Measurements from ENCODE around the gene EED.
"Not testable (repeated sequence)": the region's sequence is repeated elsewhere in the genome, so short reads cannot be mapped to it uniquely, and the experiment has no call there.

The EED gene

DNA sequence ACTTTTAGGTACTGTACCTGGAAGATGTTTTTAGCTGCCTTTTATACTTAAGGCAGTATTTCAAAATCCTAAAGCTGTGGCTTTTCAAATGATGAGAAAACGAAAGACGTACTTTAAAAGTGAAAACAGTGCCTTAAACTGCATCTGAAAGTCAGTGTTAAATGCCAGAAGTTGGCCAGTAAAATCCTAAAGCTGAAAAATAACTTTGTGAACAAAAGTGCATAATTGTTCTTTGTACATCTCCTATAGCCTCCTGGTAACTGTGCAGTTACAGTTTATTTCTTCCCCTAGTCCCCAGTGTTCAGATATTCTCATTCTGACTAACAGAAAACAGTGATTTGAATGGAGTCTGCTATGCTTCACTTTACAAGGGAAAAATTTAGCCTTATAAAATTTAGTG, 6.8 kb downstream of the EED start:
- no peak for DNase-seq

DNA sequence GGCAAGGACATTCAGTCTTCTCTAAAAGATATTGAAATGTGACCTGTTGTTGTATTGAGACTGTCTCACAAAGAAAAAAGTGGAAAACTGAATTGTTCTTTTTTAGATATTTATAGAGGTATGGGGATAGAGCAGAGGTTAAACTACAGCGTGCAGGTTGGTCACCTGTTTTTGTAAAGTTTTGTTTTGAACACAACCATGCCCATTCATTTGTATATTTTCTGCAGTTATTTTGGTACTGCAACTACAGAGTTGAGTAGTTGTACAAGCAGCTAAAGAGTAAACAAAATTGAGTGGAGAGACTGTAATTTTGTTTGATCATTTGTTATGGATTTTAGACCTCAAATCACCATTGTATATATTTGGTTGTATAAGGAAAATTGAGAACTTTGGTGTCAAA, 11.3 kb downstream of the EED start:
- DNase-seq = no peak

DNA sequence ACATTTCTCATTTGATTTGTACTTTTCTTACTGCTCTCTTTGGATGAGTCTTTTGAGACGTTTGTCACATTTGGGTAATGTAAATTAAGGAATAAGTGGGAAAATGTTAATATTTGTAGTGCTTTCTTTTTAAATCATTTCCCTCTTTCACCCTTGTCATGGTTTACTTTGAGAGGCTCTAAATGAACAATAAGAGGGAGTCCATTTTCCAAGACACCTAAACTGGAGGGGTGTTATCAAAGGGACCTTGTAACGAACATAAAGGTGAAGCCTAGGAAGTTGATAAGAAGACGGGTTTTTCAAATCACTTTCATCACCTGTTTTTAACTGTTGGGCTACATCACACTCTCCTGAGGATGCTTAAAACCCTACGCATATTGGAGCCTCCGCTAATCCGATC, 12.1 kb downstream of the EED start:
- no peak for DNase-seq

DNA sequence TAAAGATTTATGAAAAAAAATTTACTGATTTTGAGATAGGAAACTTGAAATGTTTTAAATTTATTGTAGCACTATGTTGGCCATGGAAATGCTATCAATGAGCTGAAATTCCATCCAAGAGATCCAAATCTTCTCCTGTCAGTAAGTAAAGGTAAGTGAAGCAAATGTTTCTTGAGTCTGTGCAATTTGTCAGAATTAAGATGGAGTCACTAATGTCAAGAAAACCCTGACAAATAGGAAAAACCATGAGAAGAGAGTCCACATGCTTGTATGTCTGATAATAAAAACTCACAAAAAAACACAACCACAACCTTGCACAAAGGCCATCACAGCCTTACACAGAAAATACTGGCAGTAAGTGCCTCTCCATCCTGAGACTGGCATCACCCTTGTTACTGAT, 12.9 kb downstream of the EED start:
- no peak for DNase-seq

DNA sequence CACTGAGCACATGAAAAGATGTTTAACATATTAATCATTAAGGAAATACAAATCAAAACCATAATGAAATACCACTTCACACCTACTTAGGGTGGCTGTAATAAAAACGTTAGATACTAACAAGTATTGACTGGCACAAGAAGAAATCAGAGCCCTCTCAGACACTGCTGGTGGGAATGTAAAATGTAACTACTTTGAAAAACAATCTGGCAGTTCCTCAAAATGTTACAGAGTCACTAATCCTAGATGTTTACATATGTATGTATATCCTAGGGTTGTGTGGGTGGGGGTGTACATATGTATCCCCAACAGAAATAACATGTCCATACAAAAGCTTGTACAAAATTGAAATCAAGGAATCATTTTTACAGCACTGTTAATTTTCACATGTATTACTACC, 15.2 kb downstream of the EED start:
- no peak for DNase-seq

DNA sequence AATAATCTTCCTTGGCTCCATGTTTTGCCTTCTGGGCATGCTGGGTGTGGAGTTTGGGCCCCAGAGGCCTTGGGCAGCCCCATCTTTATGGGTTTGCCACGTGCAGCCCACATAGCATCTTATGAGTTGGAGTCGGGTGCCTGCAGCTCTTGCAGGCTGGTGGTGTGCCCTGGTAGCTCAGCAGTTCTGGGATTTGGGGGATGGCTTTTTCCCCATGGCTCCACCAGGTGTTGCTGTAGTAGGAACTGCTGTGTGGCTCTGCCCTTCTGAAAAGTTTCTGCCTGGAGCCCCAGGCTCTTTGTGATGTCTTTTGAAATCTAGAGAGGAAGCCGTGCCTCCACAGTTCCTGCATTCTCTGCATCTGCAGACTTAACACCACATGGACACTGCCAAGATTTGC, 16.8 kb downstream of the EED start:
- no peak for DNase-seq

DNA sequence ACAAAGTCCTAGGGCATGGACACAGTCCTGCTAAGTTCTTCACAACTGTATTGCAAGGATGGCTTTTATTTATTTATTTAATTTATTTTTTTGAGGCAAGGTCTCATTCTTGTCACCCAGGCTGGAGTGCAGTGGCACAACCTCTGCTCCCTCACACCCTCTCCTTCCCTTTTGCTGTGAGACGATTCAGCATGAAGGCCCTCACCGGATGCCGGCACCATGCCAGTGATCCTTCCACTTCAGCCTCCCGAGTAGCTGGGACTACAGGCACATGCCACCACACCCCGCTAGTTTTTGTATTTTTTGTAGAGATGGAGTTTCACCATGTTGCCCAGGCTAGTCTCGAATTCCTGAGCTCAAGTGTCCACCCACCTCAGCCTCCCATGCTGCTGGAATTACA, 17.8 kb downstream of the EED start:
- no peak for DNase-seq

DNA sequence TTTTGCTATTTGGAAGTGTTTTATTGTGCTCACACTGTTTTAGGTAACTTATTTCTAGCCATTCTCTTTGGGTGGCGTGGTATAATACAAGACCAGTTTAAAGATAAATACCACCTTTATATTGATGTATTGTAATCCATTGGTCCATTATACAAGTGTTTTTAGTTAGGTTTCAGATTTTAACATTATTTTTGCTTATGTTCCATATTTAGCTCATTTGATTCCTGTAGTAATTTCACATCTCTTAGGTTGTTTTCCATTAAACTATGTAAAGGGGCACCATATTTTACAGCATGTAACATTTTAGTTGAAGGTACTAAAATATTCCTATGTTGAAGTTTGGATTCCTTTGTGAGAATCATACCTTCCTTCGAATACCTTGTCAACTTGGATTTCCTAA, 20.1 kb downstream of the EED start:
- no peak for DNase-seq

DNA sequence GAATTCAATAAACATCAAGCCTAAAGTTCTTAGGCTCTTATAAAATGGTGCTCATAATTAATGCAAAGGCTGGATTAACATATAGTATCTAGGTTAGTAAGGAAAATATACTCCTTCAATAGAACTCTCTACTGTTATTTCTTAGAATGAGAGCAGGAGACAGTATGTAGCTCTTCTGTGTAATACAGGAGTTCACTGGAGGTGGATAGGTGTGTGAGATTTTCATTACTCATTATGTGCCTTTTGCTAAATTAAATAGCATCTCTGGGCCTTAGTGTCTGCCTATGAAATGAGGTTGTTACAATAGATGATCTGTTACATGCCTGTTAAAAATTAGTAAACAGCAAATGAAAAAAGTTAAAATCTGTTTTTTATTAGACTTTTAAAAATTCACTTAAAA, 20.6 kb downstream of the EED start:
- no peak for DNase-seq

DNA sequence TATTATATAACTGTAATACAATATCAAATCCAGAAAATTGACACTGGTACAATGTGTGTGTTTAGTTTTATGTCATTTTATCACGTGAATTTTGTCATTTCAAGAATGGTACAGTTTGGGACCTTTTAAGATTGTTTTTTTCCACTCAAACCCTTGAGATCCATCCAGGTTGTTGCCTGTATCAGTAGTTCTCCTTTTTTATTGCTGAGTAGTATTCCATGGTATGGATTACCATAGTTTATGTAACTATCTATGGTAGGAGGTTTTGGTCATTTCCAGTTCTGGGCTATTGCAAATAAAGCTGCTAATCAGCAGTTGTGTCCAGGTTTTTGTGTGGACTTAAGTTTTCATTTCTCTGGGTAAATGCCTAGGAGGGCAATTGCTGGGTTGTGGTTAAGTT, 25.1 kb downstream of the EED start:
- DNase-seq = no peak

DNA sequence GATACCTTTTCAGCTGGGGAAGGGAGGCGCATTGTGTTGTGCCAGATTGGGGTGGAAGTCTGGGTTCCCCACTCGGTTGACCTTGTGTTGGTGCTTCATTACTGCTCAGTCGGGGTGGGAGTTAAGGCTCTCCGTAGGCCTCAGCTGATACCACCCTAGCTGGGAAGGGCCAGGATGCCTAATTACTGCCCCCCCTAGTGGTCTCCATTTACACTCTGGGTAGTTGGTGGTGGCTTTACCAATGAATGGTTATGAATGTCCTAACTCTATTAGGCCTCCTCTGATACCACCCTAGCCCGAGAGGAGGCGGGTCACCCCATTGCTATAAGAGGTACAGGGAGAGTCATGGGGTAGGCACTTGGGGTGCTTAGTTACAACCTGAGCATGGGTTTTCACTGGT, 29.9 kb downstream of the EED start:
- DNase-seq = no peak

DNA sequence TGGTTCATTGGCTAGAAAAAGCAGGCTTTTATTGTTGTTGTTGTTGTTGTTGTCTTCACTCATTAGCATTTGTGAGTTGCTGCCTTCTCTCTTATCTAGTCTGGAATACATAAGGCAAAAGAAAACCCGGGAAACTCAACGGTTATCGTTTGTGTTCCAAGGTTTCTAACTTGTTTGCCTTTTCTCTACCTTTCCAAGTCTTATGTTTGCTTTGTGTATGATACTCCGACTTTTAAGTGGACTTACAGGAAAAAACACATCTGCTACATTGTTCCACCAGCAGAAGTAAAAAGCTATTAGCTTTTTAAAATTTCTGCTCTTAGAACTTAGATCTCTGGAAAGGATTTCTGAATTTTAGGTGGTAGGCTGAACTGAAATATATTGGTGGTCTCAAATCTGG, 30.4 kb downstream of the EED start:
- DNase-seq = no peak

DNA sequence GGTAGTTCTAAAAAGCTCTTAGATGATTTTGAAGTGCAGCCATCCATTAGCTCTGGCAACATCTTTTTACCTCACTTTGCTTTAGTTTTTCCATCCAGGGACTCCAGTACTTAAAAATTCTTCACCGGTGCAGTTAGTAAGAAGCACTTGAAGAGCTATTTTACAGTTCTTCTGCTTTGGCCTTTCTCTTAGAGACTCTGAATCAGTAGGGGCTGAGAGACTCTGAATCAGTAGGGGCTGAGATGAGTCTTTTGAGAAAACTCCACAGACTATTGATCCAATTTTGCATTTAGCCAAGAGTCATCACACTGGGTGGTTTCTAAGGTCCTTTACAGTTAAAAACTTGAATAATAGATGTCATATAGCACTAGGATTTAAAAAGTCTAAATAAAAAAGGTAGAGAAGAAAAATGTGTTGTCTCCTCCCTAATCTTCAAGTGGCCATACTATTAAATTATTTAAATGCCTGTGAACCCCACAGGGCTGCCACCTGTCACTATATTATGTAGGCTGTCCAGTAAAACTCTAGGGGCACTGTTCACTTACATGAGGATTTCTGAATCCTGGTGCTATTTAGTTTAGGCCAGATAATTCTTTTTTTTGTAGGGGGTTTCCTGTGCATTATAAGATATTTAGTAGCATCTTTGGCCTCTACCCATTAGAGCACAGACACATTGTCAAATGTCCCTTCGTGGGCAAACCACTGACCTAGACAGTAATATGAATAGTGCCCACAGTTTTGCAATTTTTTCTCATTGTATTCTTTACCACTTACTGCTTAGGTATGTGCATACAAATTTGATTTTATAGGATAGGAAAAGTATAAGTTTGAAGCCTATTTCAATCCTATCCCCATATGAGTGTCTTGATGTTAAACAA, 31.2 kb downstream of the EED start:
- DNase-seq = no peak

DNA sequence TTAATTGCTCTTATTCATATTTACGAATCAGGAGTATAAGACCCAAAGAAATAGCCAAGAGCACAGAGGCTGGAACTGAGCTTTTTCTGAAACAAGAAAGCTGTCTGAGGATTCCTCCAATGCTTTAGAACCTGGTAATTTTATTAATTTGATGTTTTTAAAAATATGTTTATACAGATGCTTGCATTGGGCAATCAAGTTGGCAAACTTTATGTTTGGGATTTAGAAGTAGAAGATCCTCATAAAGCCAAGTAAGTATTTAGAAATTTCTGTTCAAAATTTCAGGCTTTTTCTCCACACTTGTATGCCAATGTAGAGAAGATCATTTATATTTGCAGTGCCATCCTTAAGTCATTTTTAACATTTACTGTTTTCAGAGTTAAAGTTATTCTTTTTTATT, 33.2 kb downstream of the EED start:
- no peak for DNase-seq

DNA sequence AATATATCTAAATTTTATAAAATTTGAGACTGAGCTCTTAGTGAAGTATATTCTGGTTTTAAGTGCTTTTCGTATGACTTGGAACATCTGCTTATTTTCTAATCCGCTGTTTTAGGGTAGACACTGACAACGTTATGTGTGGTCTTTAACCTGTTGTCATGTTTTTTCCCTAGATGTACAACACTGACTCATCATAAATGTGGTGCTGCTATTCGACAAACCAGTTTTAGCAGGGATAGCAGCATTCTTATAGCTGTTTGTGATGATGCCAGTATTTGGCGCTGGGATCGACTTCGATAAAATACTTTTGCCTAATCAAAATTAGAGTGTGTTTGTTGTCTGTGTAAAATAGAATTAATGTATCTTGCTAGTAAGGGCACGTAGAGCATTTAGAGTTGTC, 33.7 kb downstream of the EED start:
- DNase-seq = no peak

DNA sequence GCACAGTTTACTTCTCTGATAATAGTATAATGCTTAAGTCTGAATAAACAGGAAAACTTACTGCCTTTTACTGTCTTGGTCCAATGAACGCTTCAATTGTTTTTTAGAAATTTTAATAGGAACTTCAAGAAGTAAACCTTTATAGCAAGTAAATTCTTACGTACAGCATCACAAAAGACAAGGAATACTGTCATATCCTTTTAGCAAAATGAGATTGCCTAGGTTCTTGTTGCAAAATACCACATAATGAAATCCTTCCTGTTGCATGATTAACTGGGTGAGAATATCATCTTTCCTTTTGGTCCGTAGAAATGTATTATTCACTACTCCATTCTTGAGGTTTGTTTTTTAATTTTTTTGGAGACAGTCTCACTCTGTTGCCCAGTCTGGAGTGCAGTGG, 35.2 kb downstream of the EED start:
- no peak for DNase-seq

DNA sequence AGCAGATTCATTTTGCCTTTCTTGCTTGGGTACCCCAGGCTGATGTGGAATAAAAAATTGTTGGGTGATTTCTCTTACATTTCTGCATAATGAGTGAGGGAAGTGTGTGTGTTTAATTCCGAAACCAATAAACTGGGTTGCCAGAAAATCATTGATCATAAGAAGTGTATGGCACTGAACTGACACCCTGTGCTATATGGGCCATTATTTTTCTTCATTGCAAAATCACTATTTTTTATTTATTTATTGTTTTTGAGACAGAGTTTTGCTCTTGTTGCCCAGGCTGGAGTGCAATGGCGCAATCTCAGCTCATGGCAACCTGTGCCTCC, 42.9 kb downstream of the EED start:
- no peak for DNase-seq

DNA sequence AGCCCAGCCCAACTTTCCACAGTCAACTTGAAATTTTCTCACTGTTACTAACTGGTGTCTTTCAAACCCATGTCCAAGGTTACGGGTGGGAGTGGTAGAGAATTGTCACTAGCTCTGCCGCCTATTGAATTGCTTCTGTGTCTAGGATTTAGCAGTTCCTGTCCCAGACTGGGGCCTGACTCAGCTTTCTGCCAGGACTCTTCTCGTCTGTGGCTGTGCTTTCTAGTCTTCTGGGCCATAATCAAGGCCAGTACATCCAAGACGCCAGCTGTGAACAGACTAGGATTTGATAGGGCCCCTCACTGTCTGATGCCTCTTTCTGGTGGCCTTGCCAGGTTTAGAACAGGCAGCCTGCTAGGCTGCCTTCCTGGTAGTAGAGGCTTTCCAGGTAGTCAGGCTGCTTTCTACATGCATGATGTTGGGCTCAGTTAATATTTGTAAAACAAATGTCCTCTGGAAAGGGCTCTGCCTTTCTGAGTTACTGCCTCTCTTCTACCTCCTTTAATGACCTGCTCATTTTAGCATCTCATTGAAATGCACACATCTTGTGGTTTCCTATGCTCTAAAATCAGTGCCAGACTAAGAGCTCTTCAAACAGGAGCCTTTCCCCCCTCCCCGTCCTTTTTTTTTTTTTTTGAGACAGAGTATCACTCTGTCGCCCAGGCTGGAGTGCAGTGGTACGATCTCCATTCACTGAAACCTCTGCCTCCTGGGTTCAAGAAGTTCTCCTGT, 44.4 kb downstream of the EED start:
- DNase-seq = no peak

DNA sequence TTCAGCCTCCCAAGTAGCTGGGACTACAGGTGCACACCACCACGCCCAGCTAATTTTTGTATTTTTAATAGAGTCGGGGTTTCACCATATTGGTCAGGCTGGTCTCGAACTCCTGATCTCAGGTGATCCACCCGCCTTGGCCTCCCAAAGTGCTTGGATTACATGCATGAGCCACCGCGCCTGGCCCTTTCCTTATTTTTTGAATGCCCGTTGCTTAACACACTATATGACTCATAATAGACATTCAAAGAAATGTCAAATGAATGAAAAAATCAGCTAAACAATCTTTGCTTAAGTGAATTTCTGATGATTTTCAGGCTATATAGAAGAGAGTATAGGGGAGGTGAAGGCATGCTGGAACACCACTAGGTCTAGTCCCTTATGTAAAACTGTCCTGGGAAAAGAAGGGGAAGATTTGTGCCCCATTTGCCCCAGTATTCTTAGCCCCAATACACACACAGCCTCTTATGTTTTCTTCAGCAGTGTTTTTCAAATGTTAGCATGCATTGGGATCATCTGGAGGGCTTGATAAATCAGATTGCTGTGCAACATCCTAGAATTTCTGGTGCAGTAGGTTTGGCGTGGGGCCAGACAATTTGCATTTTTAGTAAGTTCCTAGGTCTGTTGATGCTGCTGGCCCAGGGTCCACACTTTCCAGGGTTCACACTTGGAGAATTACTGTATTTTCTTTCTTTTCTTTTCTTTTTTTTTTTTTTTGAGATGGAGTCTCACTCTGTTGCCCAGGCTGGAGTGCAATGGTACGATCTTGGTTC, 45.1 kb downstream of the EED start:
- not testable (repeated sequence) for DNase-seq

DNA sequence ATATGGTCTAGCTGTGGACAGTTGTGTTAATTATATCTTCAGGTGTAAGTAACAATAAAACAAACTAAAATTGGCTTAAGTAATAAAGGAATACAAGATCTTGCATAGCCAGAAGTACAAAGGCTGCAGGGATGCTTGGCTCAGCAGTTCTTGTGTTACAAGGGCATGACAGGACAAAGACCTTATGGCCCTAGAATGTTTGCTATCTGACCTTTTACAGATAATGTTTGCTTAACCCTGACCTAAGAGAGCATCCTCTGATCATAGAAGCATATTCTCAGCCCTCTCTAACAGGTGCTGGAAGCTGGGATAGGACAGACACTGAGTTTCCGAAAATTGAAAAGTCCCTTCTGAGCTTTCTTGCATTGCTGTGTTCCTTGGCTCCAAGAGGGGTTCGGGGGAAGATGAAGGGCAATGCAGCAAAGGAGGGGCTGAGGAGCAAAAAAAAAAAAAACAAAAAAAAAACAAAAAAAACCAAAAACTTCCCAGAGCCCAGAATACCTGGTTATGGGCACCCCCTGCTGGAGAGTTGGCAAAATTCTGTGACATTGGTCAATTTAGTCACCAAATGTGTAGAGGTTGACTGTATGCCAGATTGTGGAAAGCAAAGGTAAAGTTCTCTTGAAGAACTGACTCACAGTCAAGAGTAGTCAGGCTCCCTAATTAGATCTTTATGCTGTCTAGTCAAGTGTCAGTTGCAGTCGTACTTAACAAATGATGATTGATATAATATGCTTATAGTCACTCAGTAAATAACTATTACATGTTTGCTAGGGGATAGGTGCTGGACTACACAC, 47.1 kb downstream of the EED start:
- DNase-seq = peak; percentile 4

DNA sequence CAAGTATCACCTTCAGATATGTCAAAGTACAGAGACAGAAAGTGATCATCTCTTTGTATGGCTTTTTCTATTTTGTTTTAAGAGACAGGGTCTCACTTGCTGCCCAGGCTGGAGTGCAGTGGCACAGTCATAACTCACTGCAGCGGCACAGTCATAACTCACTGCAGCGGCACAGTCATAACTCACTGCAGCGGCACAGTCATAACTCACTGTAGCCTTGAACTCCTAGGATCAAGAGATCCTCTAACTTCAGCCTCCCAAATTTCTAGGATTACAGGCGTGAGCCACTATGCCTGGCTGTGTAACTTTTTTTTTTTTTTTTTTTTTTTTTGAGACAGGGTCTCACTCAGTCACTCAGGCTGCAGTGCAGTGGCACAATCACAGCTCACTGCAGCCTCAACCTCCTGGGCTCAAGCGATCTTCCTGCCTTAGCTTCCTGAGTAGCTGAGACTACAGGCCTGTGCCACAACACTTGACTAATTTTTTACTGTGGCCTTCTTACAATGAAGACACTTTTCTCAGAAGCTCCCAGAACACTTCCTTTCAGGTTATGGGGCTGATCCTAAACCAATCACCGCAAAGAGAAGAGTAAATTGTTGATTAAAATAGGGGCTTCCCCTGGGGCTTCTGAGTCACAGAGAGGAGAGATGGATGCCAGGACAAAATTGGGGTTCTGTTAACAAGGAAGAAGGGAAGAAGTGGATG, 48.5 kb downstream of the EED start:
- no peak for DNase-seq

DNA sequence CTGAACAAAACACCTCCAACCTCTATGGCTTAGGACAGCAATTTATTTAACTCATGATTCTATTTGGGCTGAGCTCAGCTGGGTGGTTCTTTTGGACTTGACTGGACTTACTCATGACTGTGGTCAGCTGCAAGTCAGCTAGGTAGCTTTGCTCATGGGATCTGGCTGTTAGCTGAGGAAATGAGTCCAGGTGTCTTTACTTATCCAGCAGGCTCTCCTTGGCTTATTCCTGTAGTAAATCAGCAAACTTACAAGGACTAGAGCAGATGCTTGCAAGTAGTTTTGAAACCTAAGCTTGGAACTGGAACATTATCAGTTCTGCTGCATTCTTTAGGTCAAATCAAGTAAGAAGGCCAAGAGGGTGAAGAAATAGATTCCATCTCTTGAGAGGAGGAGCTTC, 49.5 kb downstream of the EED start:
- DNase-seq = no peak

DNA sequence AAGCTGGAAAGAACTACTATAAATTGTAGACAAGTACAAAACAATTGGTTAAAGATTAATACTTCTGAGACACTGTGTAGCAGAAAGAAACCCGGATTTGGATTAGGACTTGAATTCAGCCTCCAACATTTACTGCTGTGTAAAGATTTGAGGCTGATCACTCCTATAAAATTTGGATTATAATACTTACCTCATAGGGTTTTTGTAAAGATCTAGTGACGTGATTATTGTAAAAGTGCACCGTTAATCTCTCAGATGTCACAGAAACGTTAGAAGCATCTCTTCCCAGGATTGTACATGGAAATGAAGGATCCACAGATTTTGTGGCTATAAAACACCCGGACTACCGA, 57.2 kb downstream of the EED start:
- DNase-seq = no peak
